Body of pancreas (tissue), 4 donors: ENCODE data around the gene IGF2BP3.

Experiments used
- POLR2A ChIP-seq, 3 donors: fragments of 450-650 bp; IDR thresholded peaks; one replicate each; pipeline ENCODE4 v1.6.1; 2016; ENCODE audit warnings: antibody characterized with exemption in 3 of 3, mild to moderate bottlenecking in 2 of 3
- TF ChIP-seq, protein P1 (sequence below), 7 experiments: fragments of 450-650 bp in 4 of 7; fragments of 200-600 bp in 3 of 7; sonication (generic) in 3 of 7; IDR thresholded peaks; one replicate each; pipeline ENCODE4 v1.5.1; 2016 to 2019; ENCODE audit warnings: antibody characterized with exemption in 7 of 7

DNA sequence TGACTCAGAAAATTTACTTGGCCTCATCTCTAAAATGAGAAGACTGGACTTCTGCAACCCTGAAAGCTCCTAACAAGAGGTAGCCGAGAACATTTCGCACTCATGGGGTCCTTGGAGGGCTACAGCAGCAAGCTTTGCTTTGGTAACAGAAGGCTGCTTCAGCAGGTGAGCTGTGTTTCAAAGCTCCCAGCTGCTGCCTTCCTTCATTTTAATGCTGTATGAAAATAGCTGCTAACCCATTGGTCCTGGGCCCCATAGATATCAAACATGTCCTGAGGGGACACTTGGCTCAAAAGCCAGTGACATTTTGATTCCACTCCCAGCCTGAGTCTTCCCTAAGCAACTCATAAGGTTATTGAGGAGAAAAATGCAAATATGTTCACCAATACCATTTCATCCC is 185.4 kb downstream of the IGF2BP3 start:
- TF ChIP-seq, protein P1, sequence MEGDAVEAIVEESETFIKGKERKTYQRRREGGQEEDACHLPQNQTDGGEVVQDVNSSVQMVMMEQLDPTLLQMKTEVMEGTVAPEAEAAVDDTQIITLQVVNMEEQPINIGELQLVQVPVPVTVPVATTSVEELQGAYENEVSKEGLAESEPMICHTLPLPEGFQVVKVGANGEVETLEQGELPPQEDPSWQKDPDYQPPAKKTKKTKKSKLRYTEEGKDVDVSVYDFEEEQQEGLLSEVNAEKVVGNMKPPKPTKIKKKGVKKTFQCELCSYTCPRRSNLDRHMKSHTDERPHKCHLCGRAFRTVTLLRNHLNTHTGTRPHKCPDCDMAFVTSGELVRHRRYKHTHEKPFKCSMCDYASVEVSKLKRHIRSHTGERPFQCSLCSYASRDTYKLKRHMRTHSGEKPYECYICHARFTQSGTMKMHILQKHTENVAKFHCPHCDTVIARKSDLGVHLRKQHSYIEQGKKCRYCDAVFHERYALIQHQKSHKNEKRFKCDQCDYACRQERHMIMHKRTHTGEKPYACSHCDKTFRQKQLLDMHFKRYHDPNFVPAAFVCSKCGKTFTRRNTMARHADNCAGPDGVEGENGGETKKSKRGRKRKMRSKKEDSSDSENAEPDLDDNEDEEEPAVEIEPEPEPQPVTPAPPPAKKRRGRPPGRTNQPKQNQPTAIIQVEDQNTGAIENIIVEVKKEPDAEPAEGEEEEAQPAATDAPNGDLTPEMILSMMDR (IDR thresholded peaks at IDR 0.05) = no peak
- no peak for TF ChIP-seq POLR2A (IDR thresholded peaks at IDR 0.05)
